Stimulated activated CD4-positive, alpha-beta T cell treated with anti-CD3 and anti-CD28 coated beads, Interleukin-2, amount 100 ng/mL, for 4 hours (primary cell): Measurements from ENCODE around the gene PLAC9.
"Not testable (repeated sequence)": the region's sequence is repeated elsewhere in the genome, so short reads cannot be mapped to it uniquely, and the experiment has no call there.

Source experiments
- DNase-seq: peaks from one replicate; pipeline ENCODE4 v3.0.0-alpha.2; 2020; ENCODE audit warnings: low read depth

The PLAC9 gene

GRCh38 chr10:80139265-80139664 lies 6.7 kb downstream of the PLAC9 start:
- no peak for DNase-seq

- no peak for DNase-seq
These were observed 7.7 kb downstream of the PLAC9 start for GRCh38 chr10:80140251-80140650.

- no peak for DNase-seq
These were observed 9.3 kb downstream of the PLAC9 start for GRCh38 chr10:80141696-80142460.

- DNase-seq = no peak
These were observed 11.7 kb downstream of the PLAC9 start for GRCh38 chr10:80144067-80144695.

- no peak for DNase-seq
These were observed 12.2 kb downstream of the PLAC9 start for GRCh38 chr10:80144696-80145131.

GRCh38 chr10:80145406-80146308 lies 13.1 kb downstream of the PLAC9 start:
- DNase-seq = not testable (repeated sequence)

- DNase-seq = no peak
These were observed 14.4 kb downstream of the PLAC9 start for GRCh38 chr10:80146918-80147317.

GRCh38 chr10:80148166-80148805 lies 15.8 kb downstream of the PLAC9 start:
- no peak for DNase-seq

- no peak for DNase-seq
These were observed 16.6 kb downstream of the PLAC9 start for GRCh38 chr10:80149123-80149522.

- no peak for DNase-seq
These were observed 17.6 kb downstream of the PLAC9 start for GRCh38 chr10:80150172-80150571.

- DNase-seq = no peak
These were observed 20.3 kb downstream of the PLAC9 start for GRCh38 chr10:80152820-80153219.

- DNase-seq = no peak
These were observed 20.9 kb downstream of the PLAC9 start for GRCh38 chr10:80153460-80153859.

- no peak for DNase-seq
These were observed 22.1 kb downstream of the PLAC9 start for GRCh38 chr10:80154626-80154977.

- DNase-seq = no peak
These were observed 22.6 kb downstream of the PLAC9 start for GRCh38 chr10:80154978-80155695.

- no peak for DNase-seq
These were observed 23.2 kb downstream of the PLAC9 start for GRCh38 chr10:80155696-80156215.

- DNase-seq = no peak
These were observed 23.7 kb downstream of the PLAC9 start for GRCh38 chr10:80156216-80156615.

GRCh38 chr10:80157561-80157960 lies 25.0 kb downstream of the PLAC9 start:
- DNase-seq = no peak

- no peak for DNase-seq
These were observed 25.6 kb downstream of the PLAC9 start for GRCh38 chr10:80158126-80158525.

GRCh38 chr10:80158598-80159127 lies 26.1 kb downstream of the PLAC9 start:
- DNase-seq = no peak

- no peak for DNase-seq
These were observed 26.8 kb downstream of the PLAC9 start for GRCh38 chr10:80159166-80159873.
